Vagina (tissue), 2 donors: ENCODE results near the gene ABCC8. TPM values are rescaled to one million over a fixed set of nuclear protein-coding genes. Genes with fewer than 3 reads are reported as not detected.

Experiments
- DNase-seq, 2 donors: peaks; one replicate each; pipeline ENCODE4 v3.0.0-alpha.2; 2017; ENCODE audit errors: extremely low spot score in 2 of 2
- H3K27ac ChIP-seq: fragments of 200-600 bp; sonication (generic); one replicate; pipeline ENCODE4 v1.5.1; 2019
- H3K27me3 ChIP-seq: fragments of 200-600 bp; sonication (generic); one replicate; pipeline ENCODE4 v1.5.1; 2019
- H3K36me3 ChIP-seq, 2 donors: fragments of 200-600 bp; sonication (generic); one replicate each; pipeline ENCODE4 v1.5.1; 2017 to 2019
- H3K4me1 ChIP-seq: fragments of 200-600 bp; sonication (generic); one replicate; pipeline ENCODE4 v1.5.1; 2019
- H3K4me3 ChIP-seq, 2 donors: fragments of 200-600 bp; sonication (generic); 1 replicate in 1 of 2; 2 replicates in 1 of 2; pipeline ENCODE4 v1.5.1; 2016 to 2019
- H3K9me3 ChIP-seq: fragments of 200-600 bp; sonication (generic); one replicate; pipeline ENCODE4 v1.5.1; 2019
- POLR2A ChIP-seq, 2 donors: fragments of 450-650 bp; IDR thresholded peaks; one replicate each; pipeline ENCODE4 v1.6.1; 2017; ENCODE audit warnings: antibody characterized with exemption in 2 of 2, mild to moderate bottlenecking in 2 of 2, moderate library complexity in 2 of 2
- POLR2AphosphoS5 ChIP-seq, 2 donors: sonication (generic); formaldehyde crosslinking; IDR thresholded peaks; one replicate each; pipeline ENCODE4 v1.9.0; 2017; ENCODE audit warnings: antibody characterized with exemption in 2 of 2, mild to moderate bottlenecking in 2 of 2, low read depth in 1 of 2; ENCODE audit not compliant: insufficient read depth in 1 of 2
- intact Hi-C: fragments of 100-400 bp; cut with DNase I; formaldehyde crosslinking; loops from one replicate; pipeline ENCODE4 v1.15.1; 2023
- total RNA-seq: library from RNA; depleted of rRNA; stranded (reverse); fragments of >200 nt; gene quantifications from one replicate; pipeline ENCODE4 v1.2.3, GENCODE V29; 2016
- TF ChIP-seq, protein P1 (sequence below), 3 experiments: fragments of 450-650 bp in 2 of 3; fragments of 200-600 bp in 1 of 3; sonication (generic) in 1 of 3; IDR thresholded peaks; one replicate each; pipeline ENCODE4 v1.5.1; 2017 to 2019; ENCODE audit warnings: antibody characterized with exemption in 3 of 3, mild to moderate bottlenecking in 2 of 3, moderate library complexity in 2 of 3

The ABCC8 gene
- total RNA-seq, 1 donor from 2014 or later = 13.0 TPM

DNA sequence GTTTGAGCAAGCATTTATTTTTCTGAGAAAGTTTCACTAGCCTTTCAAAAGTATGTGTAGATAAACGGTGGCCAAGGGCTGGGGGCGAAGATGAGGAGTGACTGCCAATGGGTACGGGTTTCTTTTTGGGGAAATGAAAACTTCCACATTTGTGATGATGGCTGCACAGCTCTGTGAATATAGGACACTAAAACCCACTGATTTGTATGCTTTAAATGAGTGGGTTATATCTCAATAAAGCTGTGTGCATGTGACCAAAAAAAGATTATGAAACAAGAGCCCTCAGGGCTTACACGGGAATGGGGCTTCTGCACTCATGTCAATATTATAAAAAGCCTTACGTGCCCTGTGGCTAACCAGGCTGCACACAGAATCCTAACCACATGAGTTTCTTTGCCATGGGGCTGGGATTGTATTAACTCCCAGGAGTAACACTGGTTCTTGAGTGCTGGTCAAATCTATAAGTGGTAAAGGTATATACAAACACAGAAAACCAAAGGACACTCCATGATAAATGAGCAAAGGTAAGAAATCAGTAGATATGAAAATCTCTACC lies 31.3 kb downstream of the ABCC8 start:
- Histone ChIP-seq H3K36me3 (no peaks in the 10 kb centered on the region), H3K4me1 (no peaks in the 10 kb centered on the region), H3K9me3 (no peaks in the 10 kb centered on the region), H3K4me3 (no peak overlapping the region), H3K27me3 (no peaks in the 10 kb centered on the region), H3K27ac (no peak overlapping the region)
- intact Hi-C loops = no loop called here
- DNase-seq = no peak
- TF ChIP-seq POLR2A (IDR thresholded peaks at IDR 0.05) (no peak), POLR2AphosphoS5 (IDR thresholded peaks at IDR 0.05; ENCODE audit: insufficient read depth in 1 of 2, low read depth in 1 of 2) (no peak)
- TF ChIP-seq, protein P1, sequence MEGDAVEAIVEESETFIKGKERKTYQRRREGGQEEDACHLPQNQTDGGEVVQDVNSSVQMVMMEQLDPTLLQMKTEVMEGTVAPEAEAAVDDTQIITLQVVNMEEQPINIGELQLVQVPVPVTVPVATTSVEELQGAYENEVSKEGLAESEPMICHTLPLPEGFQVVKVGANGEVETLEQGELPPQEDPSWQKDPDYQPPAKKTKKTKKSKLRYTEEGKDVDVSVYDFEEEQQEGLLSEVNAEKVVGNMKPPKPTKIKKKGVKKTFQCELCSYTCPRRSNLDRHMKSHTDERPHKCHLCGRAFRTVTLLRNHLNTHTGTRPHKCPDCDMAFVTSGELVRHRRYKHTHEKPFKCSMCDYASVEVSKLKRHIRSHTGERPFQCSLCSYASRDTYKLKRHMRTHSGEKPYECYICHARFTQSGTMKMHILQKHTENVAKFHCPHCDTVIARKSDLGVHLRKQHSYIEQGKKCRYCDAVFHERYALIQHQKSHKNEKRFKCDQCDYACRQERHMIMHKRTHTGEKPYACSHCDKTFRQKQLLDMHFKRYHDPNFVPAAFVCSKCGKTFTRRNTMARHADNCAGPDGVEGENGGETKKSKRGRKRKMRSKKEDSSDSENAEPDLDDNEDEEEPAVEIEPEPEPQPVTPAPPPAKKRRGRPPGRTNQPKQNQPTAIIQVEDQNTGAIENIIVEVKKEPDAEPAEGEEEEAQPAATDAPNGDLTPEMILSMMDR (IDR thresholded peaks at IDR 0.05) = no peak

DNA sequence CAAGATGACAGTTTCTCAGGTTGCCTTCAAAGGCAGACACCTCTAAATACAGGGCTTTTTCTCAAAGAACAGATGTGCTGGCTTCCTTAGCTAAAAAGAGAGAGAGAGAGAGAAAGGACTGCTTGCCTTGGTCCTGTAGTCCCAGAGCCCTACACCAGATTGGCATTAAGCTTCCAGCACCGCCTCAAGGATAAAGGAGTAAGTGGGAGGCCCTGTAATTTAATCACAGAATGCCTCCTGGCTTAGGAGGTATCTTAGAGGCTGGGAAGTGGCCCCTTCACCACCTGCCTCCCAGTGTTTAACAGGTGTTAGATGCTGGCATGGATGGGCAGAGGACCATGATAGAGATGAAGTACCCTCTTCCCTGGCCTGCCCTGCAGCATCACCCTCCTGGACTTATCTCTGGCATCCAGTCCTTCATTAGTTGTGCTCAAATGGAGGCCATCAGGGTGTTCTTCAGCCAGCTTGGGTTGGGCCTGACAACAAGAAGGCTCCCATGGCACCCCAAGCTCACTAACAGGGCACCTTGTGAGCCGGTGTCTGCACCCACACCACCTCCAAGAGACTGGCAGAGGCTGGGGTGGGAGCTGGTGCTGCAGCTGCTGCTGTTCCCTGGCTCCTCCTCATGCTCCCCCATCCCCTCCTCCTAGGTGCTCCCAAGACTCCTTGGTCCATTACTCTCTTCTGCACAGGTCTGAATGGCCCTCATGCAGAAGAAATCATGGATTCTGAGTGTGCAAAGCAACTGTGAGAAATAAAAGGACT lies 32.5 kb downstream of the ABCC8 start:
- Histone ChIP-seq H3K36me3 (no peaks in the 10 kb centered on the region), H3K27ac (no peak overlapping the region), H3K4me3 (no peak overlapping the region), H3K4me1 (no peaks in the 10 kb centered on the region), H3K27me3 (no peaks in the 10 kb centered on the region), H3K9me3 (no peaks in the 10 kb centered on the region)
- intact Hi-C loops = no loop called here
- TF ChIP-seq, protein P1 (IDR thresholded peaks at IDR 0.05) = no peak
- TF ChIP-seq POLR2A (IDR thresholded peaks at IDR 0.05) = no peak
- no peak for TF ChIP-seq POLR2AphosphoS5 (IDR thresholded peaks at IDR 0.05; ENCODE audit: insufficient read depth in 1 of 2, low read depth in 1 of 2)
- DNase-seq = no peak

DNA sequence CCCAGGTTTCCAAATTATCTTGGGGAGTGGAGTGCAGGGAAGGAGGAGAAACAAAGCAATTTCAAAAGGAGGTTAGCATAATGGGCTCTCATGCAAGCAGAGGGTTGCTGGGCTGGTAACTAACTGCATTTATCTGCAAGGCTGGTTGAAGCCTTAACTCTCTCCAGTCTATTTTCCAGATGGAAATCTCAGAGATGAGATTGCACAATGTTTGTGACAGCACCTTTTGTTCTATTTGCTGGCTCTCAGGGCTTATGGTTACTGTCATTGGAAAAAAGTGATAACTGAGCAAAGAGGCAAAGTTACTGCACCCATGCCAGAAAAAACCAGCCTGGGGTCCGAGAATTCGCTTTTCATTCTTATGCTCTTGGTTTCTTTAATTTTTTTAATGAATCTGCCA lies 33.2 kb downstream of the ABCC8 start:
- TF ChIP-seq, protein P1 (IDR thresholded peaks at IDR 0.05) = no peak
- H3K27me3 ChIP-seq = no peaks in the 10 kb centered on the region
- no peak overlapping the region for H3K4me3 ChIP-seq
- intact Hi-C loops = no loop called here
- no peak for DNase-seq
- no peaks in the 10 kb centered on the region for H3K4me1 ChIP-seq
- no peak overlapping the region for H3K27ac ChIP-seq
- H3K9me3 ChIP-seq = no peaks in the 10 kb centered on the region
- H3K36me3 ChIP-seq = no peaks in the 10 kb centered on the region

DNA sequence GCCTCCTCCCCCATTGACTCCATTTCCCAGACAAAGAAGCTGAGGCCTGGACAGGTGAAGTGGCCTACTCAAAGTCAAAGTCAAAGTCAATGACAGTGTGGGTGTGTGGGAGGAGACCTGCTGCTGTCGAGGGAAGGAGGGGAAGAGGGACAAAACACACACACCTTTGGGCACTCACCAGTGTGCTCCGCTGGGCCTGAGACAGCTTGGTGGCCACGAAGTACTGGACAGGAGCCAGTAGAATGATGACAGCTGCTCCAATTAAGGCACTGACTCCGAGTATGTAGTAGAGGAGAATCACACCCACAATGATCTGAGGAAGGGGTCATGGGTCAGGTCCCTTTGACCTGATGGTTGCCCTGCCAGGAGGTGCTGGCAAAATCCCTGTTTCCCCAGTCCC lies 33.6 kb downstream of the ABCC8 start:
- TF ChIP-seq POLR2A (IDR thresholded peaks at IDR 0.05) (no peak), POLR2AphosphoS5 (IDR thresholded peaks at IDR 0.05; ENCODE audit: insufficient read depth in 1 of 2, low read depth in 1 of 2) (no peak)
- TF ChIP-seq, protein P1 (IDR thresholded peaks at IDR 0.05) = no peak
- H3K4me3 ChIP-seq = no peak overlapping the region
- H3K9me3 ChIP-seq = no peaks in the 10 kb centered on the region
- intact Hi-C loops = no loop called here
- no peaks in the 10 kb centered on the region for H3K27me3 ChIP-seq
- no peaks in the 10 kb centered on the region for H3K4me1 ChIP-seq
- no peak for DNase-seq
- no peak overlapping the region for H3K27ac ChIP-seq
- no peaks in the 10 kb centered on the region for H3K36me3 ChIP-seq

DNA sequence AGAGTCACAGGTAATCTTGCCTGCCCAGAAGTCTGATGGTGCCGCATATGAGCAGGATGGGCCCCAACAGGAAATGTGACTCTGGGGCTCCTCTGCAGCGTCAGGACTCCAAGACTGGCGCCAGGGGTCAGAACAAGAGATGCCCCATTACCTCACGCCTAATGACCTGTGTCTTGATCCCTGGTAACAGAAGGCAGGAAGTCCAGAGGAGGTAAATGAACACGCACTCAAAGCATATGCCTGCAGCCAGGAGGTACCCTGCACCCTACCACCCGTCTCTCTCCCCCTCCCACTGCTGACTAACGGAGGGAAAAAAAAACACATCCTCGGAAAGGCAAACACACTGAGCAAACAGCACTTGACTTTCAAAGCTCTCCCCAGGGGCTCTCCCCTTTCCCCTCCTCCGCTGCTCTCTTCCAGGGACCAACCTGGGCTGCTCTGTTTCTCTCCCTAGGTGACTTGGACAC lies 37.3 kb downstream of the ABCC8 start:
- intact Hi-C loops = no loop called here
- Histone ChIP-seq H3K27me3 (no peaks in the 10 kb centered on the region), H3K9me3 (no peaks in the 10 kb centered on the region), H3K4me1 (no peaks in the 10 kb centered on the region), H3K36me3 (no peaks in the 10 kb centered on the region), H3K27ac (no peak overlapping the region), H3K4me3 (no peak overlapping the region)
- no peak for DNase-seq
- no peak for TF ChIP-seq POLR2A (IDR thresholded peaks at IDR 0.05)
- TF ChIP-seq POLR2AphosphoS5 (IDR thresholded peaks at IDR 0.05; ENCODE audit: insufficient read depth in 1 of 2, low read depth in 1 of 2) = no peak
- TF ChIP-seq, protein P1 (IDR thresholded peaks at IDR 0.05) = no peak
